Measurements from ENCODE around the gene KLHDC4.
"Not testable (repeated sequence)": the region's sequence is repeated elsewhere in the genome, so short reads cannot be mapped to it uniquely, and the experiment has no call there.

The KLHDC4 gene

DNA sequence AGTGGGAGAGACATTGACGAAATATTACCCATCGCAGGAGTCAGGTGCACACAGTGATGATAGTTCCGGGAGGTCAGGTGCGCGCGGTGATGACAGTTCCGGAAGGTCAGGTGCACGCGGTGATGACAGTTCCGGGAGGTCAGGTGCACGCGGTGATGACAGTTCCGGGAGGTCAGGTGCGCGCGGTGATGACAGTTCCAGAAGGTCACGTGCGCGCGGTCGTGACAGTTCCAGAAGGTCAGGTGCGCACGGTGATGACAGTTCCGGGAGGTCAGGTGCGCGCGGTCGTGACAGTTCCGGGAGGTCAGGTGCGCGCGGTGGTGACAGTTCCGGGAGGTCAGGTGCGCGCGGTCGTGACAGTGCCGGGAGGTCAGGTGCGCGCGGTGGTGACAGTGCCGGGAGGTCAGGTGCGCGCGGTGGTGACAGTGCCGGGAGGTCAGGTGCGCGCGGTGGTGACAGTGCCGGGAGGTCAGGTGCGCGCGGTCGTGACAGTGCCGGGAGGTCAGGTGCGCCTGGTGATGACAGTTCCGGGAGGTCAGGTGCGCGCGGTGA is 84.7 kb downstream of the KLHDC4 start:
- DNase-seq = not testable (repeated sequence)

- DNase-seq = no peak
These were observed 85.5 kb downstream of the KLHDC4 start for GRCh38 chr16:87680272-87680644.

- DNase-seq = no peak
These were observed 86.1 kb downstream of the KLHDC4 start for GRCh38 chr16:87679593-87680271.

DNA sequence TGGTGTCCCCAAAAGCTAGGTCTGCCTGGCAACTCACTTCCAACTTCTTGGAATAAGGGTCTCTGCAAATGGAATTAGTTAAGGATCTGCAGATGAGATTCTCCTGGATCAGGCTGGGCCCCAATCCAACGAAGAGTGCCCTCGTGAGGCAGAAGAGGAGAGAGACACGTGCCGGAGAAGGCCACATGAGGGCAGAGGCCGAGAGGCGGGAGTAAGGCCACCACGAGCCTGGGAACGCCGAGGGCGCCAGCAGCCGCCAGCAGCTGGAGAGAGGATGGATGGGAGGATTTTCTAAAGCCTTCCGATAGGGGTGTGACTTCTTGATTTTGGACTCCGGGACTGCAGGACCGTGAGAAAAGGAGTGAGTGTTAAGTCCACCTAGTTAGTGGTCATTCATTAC is 87.2 kb downstream of the KLHDC4 start:
- DNase-seq = no peak

DNA sequence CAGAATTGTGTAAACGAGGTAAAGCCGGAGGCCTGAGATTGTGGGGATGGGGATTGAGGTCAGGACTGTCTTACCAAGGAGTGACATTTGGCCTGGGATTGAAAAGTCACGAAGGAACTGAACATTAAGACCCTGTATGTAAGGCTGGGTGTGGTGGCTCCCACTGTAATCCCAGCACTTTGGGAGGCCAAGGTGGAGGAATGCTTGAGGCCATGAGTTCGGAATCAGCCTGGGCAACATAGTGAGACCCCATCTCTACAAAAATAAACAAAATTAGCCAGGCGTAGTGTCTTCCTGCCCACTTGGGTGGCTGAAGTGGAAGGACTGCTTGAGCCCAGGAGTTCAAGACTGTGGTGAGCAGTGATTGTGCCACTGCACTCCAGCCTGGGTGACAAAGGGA is 88.0 kb downstream of the KLHDC4 start:
- no peak for DNase-seq

GRCh38 chr16:87675111-87675719 is 90.6 kb downstream of the KLHDC4 start:
- DNase-seq = no peak

DNA sequence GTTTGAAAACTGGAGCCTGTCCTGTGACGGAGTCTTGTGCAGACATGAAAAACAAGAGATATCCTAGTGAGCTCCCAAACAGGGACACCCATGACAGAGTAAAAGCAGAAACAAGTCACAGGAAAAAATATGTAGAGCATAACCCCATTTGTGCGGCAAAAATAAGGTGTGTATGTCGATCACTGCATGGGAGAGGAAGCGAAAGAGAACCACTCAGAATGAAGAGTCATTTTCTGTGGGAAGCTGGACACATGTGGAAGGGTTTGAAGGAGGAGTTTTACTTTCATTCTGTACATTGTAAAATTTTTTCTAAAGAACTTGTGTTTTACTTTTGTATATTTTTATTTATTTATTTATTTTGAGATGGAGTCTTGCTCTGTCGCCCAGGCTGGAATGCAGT is 91.4 kb downstream of the KLHDC4 start:
- DNase-seq = no peak

DNA sequence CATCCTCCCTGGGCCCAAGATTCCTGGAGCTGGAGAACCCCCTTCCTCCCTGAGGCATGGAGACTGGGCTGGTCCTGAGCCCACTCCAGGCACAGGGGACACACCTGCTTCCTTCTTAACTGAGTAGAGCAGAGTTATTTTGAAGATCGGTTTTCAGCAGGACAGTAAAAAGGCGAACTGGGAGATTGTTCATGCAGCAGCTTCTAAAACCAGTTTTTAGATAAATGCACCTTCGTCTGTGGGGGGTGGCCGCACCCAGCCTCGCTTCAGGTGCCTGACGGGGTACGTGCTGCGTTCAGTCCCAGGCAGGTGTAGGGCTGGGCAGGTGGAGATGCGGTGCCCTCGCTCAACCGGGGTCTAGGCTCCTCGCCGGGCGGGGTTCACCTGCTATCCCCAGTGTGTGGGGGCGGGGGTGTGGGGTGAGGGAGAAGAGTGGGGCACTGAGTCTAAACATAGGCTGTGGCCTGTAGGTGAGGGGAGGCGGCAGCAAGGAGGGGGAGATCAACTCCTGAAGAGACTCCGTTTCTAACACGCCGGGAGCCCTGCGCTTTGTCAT is 94.0 kb downstream of the KLHDC4 start:
- DNase-seq = no peak

GRCh38 chr16:87671221-87671620 is 94.6 kb downstream of the KLHDC4 start:
- DNase-seq = no peak

- no peak for DNase-seq
These were observed 96.1 kb downstream of the KLHDC4 start for GRCh38 chr16:87669672-87670071.

GRCh38 chr16:87667946-87668345 is 97.8 kb downstream of the KLHDC4 start:
- DNase-seq = no peak

DNA sequence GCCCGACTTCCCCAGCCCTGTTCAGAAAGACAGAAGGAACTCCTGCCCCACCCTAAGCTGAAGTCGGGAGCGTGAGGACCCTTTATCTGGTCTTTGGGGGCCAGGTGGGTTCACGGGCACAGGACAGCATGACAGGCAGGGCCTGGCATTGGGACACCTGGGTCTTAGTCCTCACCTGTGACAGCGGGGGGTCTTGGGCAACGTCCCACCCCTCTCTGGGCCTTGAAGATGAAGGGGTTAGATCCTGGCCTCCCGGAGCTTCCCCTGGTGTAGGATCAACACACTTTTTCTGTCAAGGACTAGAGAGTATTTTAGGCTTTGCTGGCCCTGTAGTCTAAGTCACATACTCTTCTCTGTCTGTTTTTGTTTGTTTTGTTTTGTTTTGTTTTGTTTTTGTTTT is 98.3 kb downstream of the KLHDC4 start:
- DNase-seq = no peak

- no peak for DNase-seq
These were observed 98.9 kb downstream of the KLHDC4 start for GRCh38 chr16:87666919-87667318.

DNA sequence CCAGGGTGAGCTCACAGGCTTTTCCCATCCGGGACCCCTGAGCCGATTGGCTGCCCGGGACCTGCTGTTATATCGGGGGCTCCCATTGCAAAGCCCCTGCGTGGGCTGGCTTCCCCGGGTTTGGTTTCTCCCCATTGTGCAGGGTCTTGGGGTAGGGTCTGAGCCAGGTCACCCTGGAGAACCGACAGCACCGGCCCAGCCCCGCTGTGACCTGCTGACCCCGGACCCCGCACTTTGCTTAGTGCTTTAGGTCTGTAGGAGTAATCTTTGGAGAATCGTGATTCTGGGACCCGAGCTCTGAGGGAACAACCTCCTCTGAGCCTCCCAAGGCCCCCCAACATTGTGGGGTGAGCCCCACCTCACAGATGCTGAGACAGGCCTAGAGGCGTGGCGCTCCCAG is 100.6 kb downstream of the KLHDC4 start:
- no peak for DNase-seq

GRCh38 chr16:87664792-87665191 is 101.0 kb downstream of the KLHDC4 start:
- peak; percentile 16 for DNase-seq

- peak; percentile 15 for DNase-seq
These were observed 103.3 kb downstream of the KLHDC4 start for GRCh38 chr16:87662254-87663204.

- peak; percentile 7 for DNase-seq
These were observed 104.2 kb downstream of the KLHDC4 start for GRCh38 chr16:87661561-87661960.

- DNase-seq = peak; percentile 74
These were observed 107.1 kb downstream of the KLHDC4 start for GRCh38 chr16:87658564-87659225.
